ENCODE data around the gene SLC24A4. TPM values are rescaled to one million over a fixed set of nuclear protein-coding genes. Genes with fewer than 3 reads are reported as not detected.

SLC24A4 gene
- total RNA-seq, 1 donor from 2014 or later, result 1.1 TPM

- Mint-ChIP-seq H3K27me3 (ENCODE audit: unreplicated experiment) (peaks cover 10% of the 10 kb centered on the region), H3K9me3 (ENCODE audit: unreplicated experiment) (no peaks in the 10 kb centered on the region), H3K4me1 (ENCODE audit: unreplicated experiment) (no peaks in the 10 kb centered on the region), H3K36me3 (ENCODE audit: low read depth, unreplicated experiment) (no peaks in the 10 kb centered on the region), H3K27ac (ENCODE audit: unreplicated experiment) (no peak overlapping the region), H3K4me3 (ENCODE audit: unreplicated experiment) (no peak overlapping the region)
- TF ChIP-seq CTCF (IDR thresholded peaks at IDR 0.05; ENCODE audit: unreplicated experiment), result no peak
- no peak for DNase-seq (ENCODE audit: low spot score)
Observed at GRCh38 chr14:92340071-92340470, 17.1 kb downstream of the SLC24A4 start.

GRCh38 chr14:92340931-92341330 lies 18.0 kb downstream of the SLC24A4 start:
- H3K4me1 Mint-ChIP-seq (ENCODE audit: unreplicated experiment), result peaks cover 4% of the 10 kb centered on the region
- H3K27me3 Mint-ChIP-seq (ENCODE audit: unreplicated experiment), result peaks cover 10% of the 10 kb centered on the region
- DNase-seq (ENCODE audit: low spot score), result no peak
- no peaks in the 10 kb centered on the region for H3K9me3 Mint-ChIP-seq (ENCODE audit: unreplicated experiment)
- no peak for TF ChIP-seq CTCF (IDR thresholded peaks at IDR 0.05; ENCODE audit: unreplicated experiment)
- H3K36me3 Mint-ChIP-seq (ENCODE audit: low read depth, unreplicated experiment), result no peaks in the 10 kb centered on the region
- no peak overlapping the region for H3K4me3 Mint-ChIP-seq (ENCODE audit: unreplicated experiment)
- H3K27ac Mint-ChIP-seq (ENCODE audit: unreplicated experiment), result no peak overlapping the region

- no peaks in the 10 kb centered on the region for H3K36me3 Mint-ChIP-seq (ENCODE audit: low read depth, unreplicated experiment)
- TF ChIP-seq CTCF (IDR thresholded peaks at IDR 0.05; ENCODE audit: unreplicated experiment), result no peak
- H3K9me3 Mint-ChIP-seq (ENCODE audit: unreplicated experiment), result no peaks in the 10 kb centered on the region
- H3K4me1 Mint-ChIP-seq (ENCODE audit: unreplicated experiment), result peaks cover 8% of the 10 kb centered on the region
- H3K27ac Mint-ChIP-seq (ENCODE audit: unreplicated experiment), result no peak overlapping the region
- H3K4me3 Mint-ChIP-seq (ENCODE audit: unreplicated experiment), result no peak overlapping the region
- no peak for DNase-seq (ENCODE audit: low spot score)
- peaks cover 7% of the 10 kb centered on the region for H3K27me3 Mint-ChIP-seq (ENCODE audit: unreplicated experiment)
Observed at GRCh38 chr14:92341791-92342190, 18.8 kb downstream of the SLC24A4 start.

- peaks cover 8% of the 10 kb centered on the region for H3K4me1 Mint-ChIP-seq (ENCODE audit: unreplicated experiment)
- H3K27me3 Mint-ChIP-seq (ENCODE audit: unreplicated experiment), result no peaks in the 10 kb centered on the region
Observed at GRCh38 chr14:92348154-92348553, 25.2 kb downstream of the SLC24A4 start.

GRCh38 chr14:92351750-92352149 lies 28.8 kb downstream of the SLC24A4 start:
- DNase-seq (ENCODE audit: low spot score), result no peak
- H3K36me3 Mint-ChIP-seq (ENCODE audit: low read depth, unreplicated experiment), result no peaks in the 10 kb centered on the region
- H3K9me3 Mint-ChIP-seq (ENCODE audit: unreplicated experiment), result no peaks in the 10 kb centered on the region
- no peaks in the 10 kb centered on the region for H3K4me1 Mint-ChIP-seq (ENCODE audit: unreplicated experiment)
- TF ChIP-seq CTCF (IDR thresholded peaks at IDR 0.05; ENCODE audit: unreplicated experiment), result no peak
- no peaks in the 10 kb centered on the region for H3K27me3 Mint-ChIP-seq (ENCODE audit: unreplicated experiment)
- no peak overlapping the region for H3K4me3 Mint-ChIP-seq (ENCODE audit: unreplicated experiment)
- no peak overlapping the region for H3K27ac Mint-ChIP-seq (ENCODE audit: unreplicated experiment)

More at GRCh38 chr14:92348154-92348553, 25.2 kb downstream of the SLC24A4 start:
- Mint-ChIP-seq H3K9me3 (ENCODE audit: unreplicated experiment) (no peaks in the 10 kb centered on the region), H3K27ac (ENCODE audit: unreplicated experiment) (no peak overlapping the region), H3K4me3 (ENCODE audit: unreplicated experiment) (no peak overlapping the region), H3K36me3 (ENCODE audit: low read depth, unreplicated experiment) (no peaks in the 10 kb centered on the region)
- no peak for TF ChIP-seq CTCF (IDR thresholded peaks at IDR 0.05; ENCODE audit: unreplicated experiment)
- DNase-seq (ENCODE audit: low spot score), result no peak

All from endothelial cell (in vitro differentiated cells).